HPDE6-E6E7 (cell line): ENCODE results near the gene CDCP1.
A peak's percentile ranks its signal among the peaks of the same experiment; 100 is the strongest.
"Not testable (repeated sequence)": the region's sequence is repeated elsewhere in the genome, so short reads cannot be mapped to it uniquely, and the experiment has no call there.

ENCODE experiments used
- DNase-seq: peaks from one replicate; pipeline ENCODE4 v3.0.0; 2011; ENCODE audit warnings: missing footprints; ENCODE audit errors: extremely low spot score

CDCP1 gene

GRCh38 chr3:45084820-45085816 is 61.1 kb downstream of the CDCP1 start:
- DNase-seq = peak; percentile 7

- DNase-seq = no peak
Observed at GRCh38 chr3:45084361-45084760, 61.8 kb downstream of the CDCP1 start.

GRCh38 chr3:45083023-45083422 is 63.2 kb downstream of the CDCP1 start:
- DNase-seq = no peak

GRCh38 chr3:45082142-45082538 is 64.0 kb downstream of the CDCP1 start:
- no peak for DNase-seq

- no peak for DNase-seq
Observed at GRCh38 chr3:45081506-45082141, 64.6 kb downstream of the CDCP1 start.

- no peak for DNase-seq
Observed at GRCh38 chr3:45080824-45081223, 65.4 kb downstream of the CDCP1 start.

- DNase-seq = no peak
Observed at GRCh38 chr3:45079715-45080114, 66.5 kb downstream of the CDCP1 start.

GRCh38 chr3:45078910-45079522 is 67.2 kb downstream of the CDCP1 start:
- DNase-seq = no peak

GRCh38 chr3:45078256-45078655 is 67.9 kb downstream of the CDCP1 start:
- DNase-seq = not testable (repeated sequence)

- DNase-seq = no peak
Observed at GRCh38 chr3:45075821-45076625, 70.2 kb downstream of the CDCP1 start.

- no peak for DNase-seq
Observed at GRCh38 chr3:45071075-45071474, 75.1 kb downstream of the CDCP1 start.

- no peak for DNase-seq
Observed at GRCh38 chr3:45067941-45068340, 78.2 kb downstream of the CDCP1 start.

GRCh38 chr3:45067486-45067885 is 78.7 kb downstream of the CDCP1 start:
- DNase-seq = no peak

- DNase-seq = no peak
Observed at GRCh38 chr3:45066109-45066801, 79.9 kb downstream of the CDCP1 start.

GRCh38 chr3:45065373-45065720 is 80.8 kb downstream of the CDCP1 start:
- DNase-seq = no peak

- DNase-seq = no peak
Observed at GRCh38 chr3:45064512-45065372, 81.4 kb downstream of the CDCP1 start.

- DNase-seq = no peak
Observed at GRCh38 chr3:45062697-45063070, 83.5 kb downstream of the CDCP1 start.

GRCh38 chr3:45060165-45060892 is 85.8 kb downstream of the CDCP1 start:
- DNase-seq = no peak

- no peak for DNase-seq
Observed at GRCh38 chr3:45059132-45059531, 87.0 kb downstream of the CDCP1 start.

- no peak for DNase-seq
Observed at GRCh38 chr3:45057557-45057956, 88.6 kb downstream of the CDCP1 start.
